ENCODE measurements around the gene IL17REL.
"Not testable (repeated sequence)": the region's sequence is repeated elsewhere in the genome, so short reads cannot be mapped to it uniquely, and the experiment has no call there.

IL17REL gene

DNA sequence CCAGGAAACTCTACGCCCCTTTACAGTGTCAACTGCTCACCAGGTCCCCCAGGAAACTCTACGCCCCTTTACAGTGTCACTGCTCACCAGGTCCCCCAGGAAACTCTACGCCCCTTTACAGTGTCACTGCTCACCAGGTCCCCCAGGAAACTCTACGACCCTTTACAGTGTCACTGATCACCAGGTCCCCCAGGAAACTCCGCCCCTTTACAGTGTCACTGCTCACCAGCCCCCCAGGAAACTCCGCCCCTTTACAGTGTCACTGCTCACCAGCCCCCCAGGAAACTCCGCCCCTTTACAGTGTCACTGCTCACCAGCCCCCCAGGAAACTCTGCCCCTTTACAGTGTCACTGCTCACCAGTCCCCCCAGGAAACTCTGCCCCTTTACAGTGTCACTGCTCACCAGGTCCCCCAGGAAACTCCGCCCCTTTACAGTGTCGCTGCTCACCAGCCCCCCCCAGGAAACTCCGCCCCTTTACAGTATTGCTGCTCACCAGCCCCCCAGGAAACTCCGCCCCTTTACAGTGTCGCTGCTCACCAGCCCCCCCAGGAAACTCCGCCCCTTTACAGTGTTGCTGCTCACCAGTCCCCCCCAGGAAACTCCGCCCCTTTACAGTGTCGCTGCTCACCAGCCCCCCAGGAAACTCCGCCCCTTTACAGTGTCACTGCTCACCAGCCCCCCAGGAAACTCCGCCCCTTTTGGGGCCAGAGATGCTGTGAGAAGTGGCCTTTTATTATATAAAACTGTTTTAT is 67.3 kb downstream of the IL17REL start:
- ATAC-seq: not testable (repeated sequence)
- DNase-seq: peak; percentile 47

Data from stimulated activated naive CD8-positive, alpha-beta T cell treated with anti-CD3 and anti-CD28 coated beads, Interleukin-15, Interleukin-2, amounts not matched to agents 100 U/mL and 50 U/mL, for 24 hours (primary cell).